ENCODE measurements around the gene HSPBAP1.
"Not testable (repeated sequence)": the region's sequence is repeated elsewhere in the genome, so short reads cannot be mapped to it uniquely, and the experiment has no call there.

The HSPBAP1 gene

DNA sequence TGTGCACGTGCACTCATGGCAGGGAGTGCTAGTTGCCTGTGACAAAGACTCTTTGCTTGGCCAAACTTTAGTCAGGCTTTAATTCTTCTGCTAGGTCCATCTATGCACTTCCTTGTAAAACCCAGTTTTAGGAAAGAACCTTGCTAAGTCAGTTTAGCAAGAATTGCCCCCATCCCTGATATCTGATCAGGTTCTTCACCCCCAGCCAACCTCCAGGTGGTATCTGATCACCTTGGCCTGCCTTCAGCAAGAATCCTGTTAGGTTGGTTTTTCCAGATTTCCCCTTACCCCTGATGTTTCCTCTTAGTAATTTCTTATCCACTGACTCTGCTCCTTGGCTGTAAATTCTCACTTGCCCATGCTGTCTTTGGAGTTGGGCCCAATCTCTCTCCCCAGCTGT, 8.4 kb downstream of the HSPBAP1 start:
- no peak for DNase-seq (ENCODE audit: low read depth)

DNA sequence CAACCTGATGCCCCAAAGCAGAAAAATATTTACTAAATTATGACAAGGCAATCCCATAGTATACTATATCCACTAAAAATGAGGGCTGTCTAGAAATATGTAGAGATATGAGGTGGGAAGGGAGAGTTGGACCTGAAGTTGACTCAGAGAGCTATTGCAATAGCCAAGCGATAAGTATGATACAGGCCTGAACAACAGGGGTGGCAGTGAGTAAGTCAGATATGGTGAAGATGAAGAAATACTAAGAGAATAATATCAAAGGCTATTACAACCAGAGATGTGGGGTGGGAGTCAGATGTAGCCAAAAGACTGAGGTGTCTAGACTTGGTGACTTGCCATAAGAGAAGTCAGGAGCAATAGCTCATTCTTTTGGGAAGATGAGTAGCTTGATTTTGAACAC, 9.2 kb downstream of the HSPBAP1 start:
- no peak for DNase-seq (ENCODE audit: low read depth)

DNA sequence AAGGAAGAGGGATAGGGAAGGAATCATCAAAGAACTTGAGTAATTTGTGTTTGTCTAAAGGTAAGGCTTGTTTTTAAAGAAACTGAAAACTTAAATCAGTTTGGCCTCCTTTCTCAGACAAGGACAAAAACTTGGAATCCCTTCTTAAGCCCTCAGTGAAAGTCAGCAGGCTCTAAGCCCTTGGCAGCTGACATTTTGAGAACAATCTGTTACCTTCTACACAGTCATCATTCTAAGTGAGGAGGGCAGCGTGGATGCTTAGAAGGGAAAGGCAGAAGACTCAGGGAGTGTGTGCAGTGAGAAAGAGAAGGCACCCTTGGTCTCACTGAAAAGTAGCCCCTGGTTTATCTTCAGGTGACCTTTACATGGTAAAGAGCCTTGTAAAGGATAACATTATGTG, 10.8 kb downstream of the HSPBAP1 start:
- DNase-seq (ENCODE audit: low read depth) = no peak

DNA sequence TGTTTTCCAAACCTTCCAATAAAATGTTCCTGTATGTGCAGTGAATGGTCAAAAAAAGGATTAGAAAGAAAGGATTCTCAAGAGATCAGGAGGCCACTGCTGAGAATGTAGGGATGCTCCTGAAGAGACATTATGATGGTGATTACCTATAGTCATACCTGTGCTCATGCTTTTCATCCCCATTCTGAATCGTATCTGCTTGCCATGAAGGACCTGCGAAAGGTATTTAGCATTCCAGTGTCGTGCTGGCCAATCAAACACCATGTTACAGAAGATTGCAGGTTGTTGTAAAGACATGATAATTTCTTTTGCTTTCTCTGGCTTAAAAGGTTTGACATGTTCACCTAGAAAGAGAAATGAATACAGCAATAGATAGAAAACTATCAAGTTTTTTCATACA, 16.1 kb downstream of the HSPBAP1 start:
- no peak for DNase-seq (ENCODE audit: low read depth)

DNA sequence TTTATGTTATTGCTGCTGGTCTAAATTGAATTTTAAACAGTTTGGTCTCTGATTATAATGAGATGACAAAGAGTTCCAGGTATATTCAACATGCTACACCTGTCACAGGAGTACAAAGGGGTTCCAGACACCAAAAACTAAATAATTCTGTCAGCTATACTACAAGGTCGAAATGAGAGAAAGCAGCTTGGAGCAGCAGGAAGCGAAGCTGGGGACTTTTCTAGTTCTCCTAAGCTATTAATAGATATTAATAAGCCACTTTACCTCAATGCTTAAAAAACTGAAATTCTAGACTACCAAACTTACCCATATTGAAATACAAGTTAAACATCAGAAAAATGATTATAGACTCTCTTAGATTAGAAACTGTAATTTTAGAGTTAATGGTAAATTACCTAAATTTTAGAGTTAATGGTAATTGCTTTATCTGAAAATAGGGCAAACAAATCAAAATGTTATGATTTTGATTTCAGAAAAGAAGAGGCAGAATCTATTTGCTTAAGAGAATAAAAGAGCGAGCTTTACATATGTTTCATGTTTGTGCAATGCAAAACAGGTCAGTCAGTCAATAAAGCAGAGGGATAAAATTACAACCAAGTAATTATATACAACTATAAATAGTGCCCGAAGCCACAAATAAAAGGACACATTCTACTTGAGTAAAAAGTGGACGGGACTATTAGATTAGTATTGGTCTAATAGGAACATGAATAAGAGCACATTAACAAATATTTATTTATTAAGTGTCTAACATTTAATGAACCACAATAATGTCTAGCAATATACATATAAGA, 16.8 kb downstream of the HSPBAP1 start:
- DNase-seq (ENCODE audit: low read depth) = no peak

DNA sequence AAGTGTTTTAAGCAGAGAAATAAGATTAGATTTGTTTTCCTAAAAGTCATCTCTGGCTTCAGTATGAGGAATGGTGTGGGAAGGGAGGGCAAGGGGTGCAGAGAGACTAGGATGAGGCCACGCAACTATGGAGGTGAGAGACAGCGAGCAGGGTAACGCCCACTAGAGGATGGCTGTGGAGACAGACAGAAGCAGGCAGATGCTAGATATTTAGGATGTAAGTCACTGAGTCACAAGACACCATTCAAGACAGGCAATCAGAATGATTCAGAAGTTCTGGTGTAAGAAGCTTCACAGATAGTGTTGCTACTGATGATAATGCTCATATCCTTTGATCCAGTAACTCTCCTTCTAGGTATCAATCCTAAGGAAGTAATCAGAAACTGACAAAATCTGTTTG, 19.1 kb downstream of the HSPBAP1 start:
- DNase-seq (ENCODE audit: low read depth) = no peak

DNA sequence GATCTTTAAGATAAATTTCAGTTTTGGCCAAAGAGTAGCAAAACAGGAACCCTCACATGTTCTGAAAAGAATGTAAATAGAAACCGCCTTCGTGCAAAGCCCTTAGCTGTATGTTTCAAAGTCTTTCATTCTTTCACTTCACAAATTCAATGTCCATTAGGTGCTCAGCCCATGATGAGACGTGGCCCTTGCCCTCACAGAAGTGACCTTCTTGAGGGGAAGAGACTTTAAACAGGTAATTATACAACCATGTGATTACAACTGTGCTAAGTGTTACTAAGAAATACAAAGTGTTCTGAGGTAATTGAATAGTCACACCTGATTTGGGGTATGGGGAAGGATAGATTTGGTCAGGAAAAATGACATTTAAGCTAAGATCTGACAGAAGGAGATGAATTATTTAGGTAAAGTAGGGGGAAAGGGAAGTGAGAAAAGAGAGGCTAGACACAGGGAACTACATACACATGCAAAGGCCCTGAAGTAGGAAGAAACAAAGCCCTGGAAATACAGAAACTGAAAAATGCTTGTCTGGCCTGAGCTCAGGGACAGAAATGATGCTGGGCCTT, 19.6 kb downstream of the HSPBAP1 start:
- DNase-seq (ENCODE audit: low read depth) = no peak

DNA sequence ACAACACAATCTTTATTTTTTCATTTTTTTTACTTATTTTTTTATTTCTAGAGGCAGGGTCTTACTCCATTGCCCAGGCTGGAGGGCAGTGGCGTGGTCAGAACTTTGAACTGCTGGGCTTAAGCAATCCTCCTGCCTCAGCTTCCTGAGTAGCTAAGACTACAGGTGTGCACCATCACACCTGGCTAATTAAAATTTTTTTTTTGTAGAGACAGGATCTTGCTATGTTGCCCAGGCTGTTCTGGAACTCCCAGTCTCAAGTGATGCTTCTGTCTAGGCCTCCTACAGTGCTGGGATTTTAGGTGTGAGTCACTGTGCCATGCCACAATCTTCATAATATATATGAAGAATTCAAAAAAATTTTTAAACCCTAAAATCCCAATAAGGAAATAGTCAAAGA, 20.8 kb downstream of the HSPBAP1 start:
- no peak for DNase-seq (ENCODE audit: low read depth)

DNA sequence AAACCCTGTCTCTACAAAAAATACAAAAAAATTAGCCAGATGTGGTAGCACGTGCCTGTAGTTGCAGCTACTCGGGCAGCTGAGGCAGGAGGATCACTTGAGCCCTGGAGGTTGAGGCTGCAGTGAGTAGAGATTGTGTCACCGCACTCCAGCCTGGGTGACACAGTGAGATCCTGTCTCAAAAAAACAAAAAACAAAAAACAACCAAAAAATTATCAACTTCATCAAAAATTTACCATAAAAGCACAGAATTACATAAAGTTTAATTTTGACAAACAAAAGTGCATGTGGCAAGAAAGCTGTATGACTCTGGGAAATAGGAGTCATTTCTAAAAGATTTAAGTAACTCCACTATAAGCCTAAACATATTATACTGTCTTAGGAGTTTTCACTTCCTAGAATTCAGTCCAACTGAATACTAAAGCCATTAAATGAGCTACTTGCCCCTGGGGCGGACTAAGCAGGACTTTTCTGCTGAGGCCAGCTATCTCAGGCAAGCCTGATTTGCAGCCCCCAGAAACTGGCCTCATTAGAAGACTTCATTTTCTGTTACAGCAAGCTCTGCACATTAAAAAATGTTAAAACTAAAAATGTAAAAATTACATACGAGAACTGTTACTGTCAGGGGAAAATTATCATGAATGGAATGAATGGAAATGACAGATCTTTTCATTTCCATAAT, 23.0 kb downstream of the HSPBAP1 start:
- DNase-seq (ENCODE audit: low read depth) = no peak

DNA sequence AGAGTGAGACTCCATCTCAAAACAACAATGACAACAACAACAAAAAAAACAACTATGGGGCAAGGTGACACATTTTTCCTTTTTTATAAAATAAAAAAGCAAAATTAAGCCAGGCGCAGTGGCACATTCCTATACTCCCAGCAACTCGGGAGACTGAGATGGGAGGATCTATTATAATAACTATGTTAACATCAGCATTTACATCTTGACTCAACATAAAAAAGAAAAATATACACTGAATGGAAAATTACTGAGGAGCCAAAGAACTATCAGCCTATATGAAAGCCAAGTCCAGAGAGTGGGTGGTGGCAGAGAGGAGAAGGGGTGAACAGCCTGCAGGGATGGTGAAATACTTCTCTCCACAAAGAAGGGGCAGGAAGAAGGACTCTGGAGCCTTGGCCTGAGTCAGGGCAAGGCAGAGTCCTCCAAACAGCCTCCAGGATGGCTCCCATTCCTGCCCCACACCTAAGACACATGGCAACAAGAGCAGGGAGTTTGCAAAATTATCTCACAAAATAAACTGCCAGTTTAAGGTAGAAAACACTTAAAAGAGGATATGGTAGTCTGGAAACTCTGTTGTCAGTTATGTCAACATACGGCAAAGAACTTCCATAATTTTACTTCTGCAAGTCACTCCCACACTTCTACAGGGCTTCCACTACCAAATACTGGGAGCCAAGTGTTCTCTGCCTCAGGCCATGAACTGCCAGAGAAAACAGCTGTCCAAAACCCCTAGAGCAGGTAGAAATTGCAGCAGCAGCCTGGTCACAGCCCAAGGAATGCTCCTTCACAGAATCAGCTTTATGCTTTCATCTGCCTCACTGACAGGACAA, 25.9 kb downstream of the HSPBAP1 start:
- DNase-seq (ENCODE audit: low read depth) = no peak

DNA sequence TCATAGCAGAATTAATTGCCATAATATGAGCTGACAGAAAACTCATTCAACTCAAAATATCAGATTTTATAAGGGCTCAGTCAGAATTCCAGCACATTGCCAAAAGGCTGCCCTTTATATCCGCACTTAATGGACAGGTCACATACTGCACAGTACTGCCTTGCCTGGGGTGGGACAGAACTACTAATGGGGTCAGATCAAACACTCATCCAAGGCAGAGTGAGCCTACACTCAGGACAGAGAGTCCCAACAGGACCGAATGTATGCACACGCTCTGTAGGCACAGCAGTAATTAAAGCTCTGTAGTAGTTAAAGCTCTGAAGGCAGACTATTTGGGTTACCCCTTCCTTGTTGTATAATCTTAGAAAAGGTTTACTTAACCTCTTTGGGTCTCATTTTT, 27.2 kb downstream of the HSPBAP1 start:
- no peak for DNase-seq (ENCODE audit: low read depth)

DNA sequence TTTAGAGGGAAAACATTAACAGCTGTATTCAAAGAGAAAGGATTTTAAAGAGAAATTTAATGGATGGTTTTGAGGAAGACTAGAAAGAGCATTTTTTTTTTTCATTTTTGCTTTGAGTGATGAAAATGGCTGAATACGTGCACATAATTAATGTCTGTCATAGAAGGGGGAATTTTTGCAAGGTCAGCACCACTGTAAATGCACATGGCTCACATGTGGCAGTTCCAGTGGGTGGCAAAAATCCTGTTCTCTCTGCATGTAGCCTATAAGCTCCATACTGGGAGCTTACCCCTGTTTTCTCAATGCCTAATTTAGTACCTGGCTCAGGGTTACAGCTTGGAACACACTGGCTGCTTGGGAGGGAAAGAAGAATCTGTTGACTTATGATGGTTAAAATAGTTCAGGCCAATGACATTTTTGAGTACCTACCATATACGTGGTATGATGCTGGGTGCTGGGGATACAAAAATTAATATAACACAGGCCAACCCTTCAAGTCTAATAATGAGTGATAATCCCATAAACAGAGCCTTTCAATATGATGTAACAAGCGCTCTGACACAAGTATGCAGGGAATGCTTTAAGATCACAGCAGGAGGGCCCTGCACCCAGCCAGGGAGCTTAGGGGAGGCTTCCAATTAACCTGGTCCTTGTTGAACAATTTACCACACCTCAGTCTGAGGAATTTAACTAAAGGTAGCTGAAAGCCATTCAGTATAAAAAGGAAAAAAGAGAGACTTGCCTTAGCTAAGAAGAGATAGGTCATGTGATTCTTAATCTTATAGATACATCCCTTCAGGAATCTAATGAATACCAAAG, 33.0 kb downstream of the HSPBAP1 start:
- DNase-seq (ENCODE audit: low read depth) = no peak

DNA sequence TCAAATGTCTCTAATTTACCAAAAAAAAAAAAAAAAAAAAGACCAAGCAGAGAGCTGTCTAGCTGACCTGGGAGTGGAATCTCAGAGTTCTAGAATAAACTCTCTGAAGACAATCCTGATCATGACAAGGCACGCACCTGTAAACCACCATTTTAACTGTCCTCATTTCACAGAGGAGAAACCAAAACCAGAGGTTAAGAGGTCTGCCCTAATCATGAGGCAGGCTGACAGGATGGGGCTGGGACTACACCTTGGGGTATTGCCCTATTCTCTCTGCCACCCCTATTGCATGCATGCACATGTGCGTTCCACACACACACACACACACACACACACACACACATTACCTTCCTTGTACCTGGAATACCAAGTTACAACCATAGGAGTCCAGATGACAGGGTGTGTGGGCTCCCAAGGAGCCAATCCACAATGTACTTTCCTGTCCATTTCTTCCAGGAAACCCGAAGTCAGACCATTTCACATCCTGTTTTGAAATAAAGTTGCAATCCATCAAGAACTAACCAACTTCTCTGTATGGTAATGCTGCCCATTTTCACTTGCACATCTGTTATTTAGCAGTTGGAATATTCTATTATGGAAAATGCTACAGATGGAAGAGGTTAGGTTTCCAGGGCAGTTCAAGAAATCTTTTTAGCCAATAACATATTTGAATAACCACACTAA, 34.6 kb downstream of the HSPBAP1 start:
- DNase-seq (ENCODE audit: low read depth) = no peak

DNA sequence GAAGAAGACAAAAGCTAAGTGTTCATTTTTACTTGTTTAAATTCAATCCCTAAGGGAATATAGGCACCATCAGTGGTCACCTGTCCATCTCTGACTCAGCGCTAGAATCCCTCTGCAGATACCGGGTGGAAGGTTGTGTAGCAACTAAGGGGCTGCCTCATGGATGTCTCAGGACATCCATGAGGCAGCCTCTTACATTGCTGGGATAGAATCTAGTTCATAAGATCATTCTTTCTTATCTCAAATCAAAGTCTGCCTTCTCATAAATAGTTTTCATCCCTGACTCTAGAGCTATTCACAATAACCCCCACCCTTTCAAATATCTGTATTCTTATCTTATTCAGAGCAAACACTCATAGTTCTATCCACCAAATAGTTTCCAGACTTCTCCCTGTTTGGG, 38.1 kb downstream of the HSPBAP1 start:
- DNase-seq (ENCODE audit: low read depth) = no peak

DNA sequence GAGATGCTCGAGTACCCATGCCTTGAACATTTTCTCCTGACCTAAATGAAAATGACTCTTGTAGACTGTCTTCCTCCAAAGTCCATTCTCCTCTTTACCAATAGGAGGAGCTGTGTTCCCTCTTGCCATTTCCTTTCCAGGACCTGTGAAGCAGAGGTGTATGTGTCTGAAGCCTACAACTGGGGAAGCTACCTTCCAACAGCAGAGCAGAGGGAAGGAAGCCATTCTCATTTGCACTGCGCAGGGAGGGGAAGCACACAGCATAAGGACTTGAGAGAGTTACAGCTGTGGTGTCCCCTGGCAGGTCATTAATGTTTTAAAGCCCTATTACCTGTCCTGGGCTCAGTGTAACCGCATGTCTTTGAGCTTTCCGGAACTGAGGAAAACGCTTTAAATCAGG, 38.7 kb downstream of the HSPBAP1 start:
- DNase-seq (ENCODE audit: low read depth) = no peak

DNA sequence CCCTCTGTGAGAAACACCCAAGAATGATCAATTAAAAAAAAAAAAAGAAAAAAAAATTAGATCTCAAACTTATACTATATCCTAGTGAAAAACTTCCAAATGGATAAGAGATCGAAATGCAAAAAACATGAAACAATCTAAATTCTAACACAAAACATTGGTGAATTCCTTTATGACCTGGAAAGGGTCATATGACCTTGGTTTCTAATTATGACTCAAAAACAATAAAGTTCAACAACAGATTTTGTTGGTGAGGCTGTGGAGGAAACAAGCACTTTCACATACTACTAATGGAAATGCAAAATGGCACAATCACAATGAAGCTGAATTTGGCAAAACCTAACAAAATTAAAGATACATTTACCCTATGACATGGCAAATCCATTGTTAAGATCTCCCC, 45.3 kb downstream of the HSPBAP1 start:
- no peak for DNase-seq (ENCODE audit: low read depth)

DNA sequence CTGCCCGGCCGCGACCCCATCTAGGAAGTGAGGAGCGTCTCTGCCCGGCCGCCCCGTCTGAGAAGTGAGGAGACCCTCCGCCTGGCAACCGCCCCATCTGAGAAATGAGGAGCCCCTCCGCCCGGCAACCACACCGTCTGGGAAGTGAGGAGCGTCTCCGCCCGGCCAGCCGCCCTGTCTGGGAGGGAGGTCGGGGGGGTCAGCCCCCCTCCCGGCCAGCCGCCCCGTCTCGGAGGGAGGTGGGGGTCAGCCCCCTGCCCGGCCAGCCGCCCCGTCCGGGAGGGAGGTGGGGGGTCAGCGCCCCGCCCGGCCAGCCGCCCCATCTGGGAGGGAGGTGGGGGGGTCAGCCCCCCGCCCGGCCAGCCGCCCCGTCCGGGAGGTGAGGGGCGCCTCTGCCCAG, 46.3 kb downstream of the HSPBAP1 start:
- not testable (repeated sequence) for DNase-seq (ENCODE audit: low read depth)

DNA sequence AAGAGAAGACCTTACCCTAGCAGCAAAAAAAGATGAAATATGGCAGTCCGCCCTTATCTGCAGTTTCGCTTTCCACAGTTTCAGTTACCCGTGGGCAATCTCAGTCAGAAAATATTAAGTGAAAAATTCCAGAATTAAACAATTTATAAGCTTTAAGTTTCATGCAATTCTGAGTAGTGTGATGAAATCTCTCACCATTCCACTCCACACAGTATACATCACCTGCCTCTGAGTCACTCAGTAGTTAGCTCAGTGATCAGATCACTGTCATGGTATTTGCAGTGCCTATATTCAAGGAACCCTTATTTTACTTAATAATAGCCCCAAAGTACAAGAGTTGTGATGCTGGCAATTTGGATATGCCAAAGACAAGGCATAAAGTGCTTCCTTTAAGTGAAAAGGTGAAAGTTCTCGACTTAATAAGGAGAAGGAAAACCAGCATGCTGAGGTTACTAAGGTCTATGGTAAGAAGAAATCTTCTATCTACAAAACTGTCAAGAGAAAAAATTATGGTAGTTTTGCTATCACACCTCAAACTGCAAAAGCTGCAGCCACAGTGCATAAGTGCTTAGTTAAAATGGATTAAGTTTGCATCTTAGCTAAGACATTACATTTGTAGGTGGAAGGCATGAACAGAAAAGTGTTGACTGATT, 48.1 kb downstream of the HSPBAP1 start:
- no peak for DNase-seq (ENCODE audit: low read depth)

DNA sequence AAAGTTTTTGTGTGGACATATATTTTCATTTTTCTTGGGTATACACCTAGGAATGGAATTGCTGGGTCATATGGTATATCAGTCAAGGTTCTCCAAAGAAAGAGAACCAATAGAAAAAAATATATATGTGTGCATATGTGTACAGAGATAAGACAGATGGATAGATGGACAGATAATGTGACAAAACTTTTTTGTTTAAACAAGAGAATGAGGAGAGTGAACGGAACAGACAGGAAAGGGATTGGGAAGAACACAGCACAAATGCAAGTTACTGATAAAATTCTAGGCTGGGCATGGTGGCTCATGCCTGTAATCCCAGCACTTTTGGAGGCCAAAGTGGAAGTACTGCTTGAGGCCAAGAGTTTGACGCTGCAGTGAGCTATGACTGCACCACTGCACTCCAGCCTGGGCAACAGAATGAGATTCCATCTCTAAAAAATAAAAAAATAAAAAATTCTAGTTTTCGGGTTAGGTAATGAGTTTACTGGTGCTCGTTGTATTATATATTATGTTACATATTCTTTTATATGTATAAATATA, 50.0 kb downstream of the HSPBAP1 start:
- no peak for DNase-seq (ENCODE audit: low read depth)

DNA sequence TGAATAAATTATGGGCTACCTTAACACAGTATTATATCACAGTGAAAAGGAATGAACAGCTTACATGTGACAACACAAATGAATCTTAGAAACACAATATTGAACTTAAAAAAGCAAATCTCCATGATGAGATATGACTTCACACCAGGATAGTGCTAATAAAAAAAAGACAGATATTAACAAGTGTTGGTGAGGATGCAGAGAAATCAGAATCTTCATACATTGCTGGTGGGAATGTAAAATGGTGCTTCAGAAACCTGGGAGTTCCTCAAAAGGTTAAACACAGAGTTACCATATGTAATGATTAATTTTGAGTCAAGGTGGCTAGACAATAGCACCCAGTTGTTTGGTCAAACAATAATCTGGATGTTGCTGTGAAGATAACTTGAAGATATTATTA, 51.4 kb downstream of the HSPBAP1 start:
- no peak for DNase-seq (ENCODE audit: low read depth)
